HepG2 (cell line): Measurements from ENCODE around the gene CYSLTR2. TPM values are rescaled to one million over a fixed set of nuclear protein-coding genes. Genes with fewer than 3 reads are reported as not detected.

Experiments used
- AKNA ChIP-seq: sonication (generic); formaldehyde crosslinking; IDR thresholded peaks from 2 replicates; pipeline ENCODE4 v1.4.0; 2020; ENCODE audit warnings: missing genetic modification reagents, borderline replicate concordance
- CHCHD3 ChIP-seq: sonication (generic); formaldehyde crosslinking; IDR thresholded peaks from 2 replicates; pipeline ENCODE4 v1.8.0; 2022; ENCODE audit warnings: mild to moderate bottlenecking, missing genetic modification reagents, moderate library complexity
- DNMT3B ChIP-seq: conservative IDR thresholded peaks from 2 replicates; pipeline ENCODE4 v1.6.1; 2016; ENCODE audit warnings: missing biosample characterization, control low read depth
- HOXA5 ChIP-seq: sonication (generic); formaldehyde crosslinking; IDR thresholded peaks from 2 replicates; pipeline ENCODE4 v1.4.0; 2020; ENCODE audit warnings: missing genetic modification reagents
- IRF2 ChIP-seq: IDR thresholded peaks from 2 replicates; pipeline ENCODE4 v1.6.1; 2018; ENCODE audit warnings: missing genetic modification reagents, missing compliant biosample characterization
- REPIN1 ChIP-seq: sonication (generic); formaldehyde crosslinking; IDR thresholded peaks from 2 replicates; pipeline ENCODE4 v1.8.0; 2022; ENCODE audit warnings: missing genetic modification reagents, low read depth, mild to moderate bottlenecking, borderline replicate concordance
- REST ChIP-seq, 2 experiments: IDR thresholded peaks; 2 replicates each; pipeline ENCODE4 v1.6.1; 2011 to 2012; ENCODE audit warnings: low read length in 2 of 2, borderline replicate concordance in 1 of 2, low read depth in 1 of 2, mild to moderate bottlenecking in 1 of 2, moderate library complexity in 1 of 2
- SRSF4 ChIP-seq: fragments of 200-400 bp; formaldehyde crosslinking; IDR thresholded peaks from one replicate; pipeline ENCODE4 v1.6.1; 2018; ENCODE audit warnings: mild to moderate bottlenecking, low read depth, low read length, moderate library complexity; ENCODE audit not compliant: poor library complexity, severe bottlenecking
- SRY ChIP-seq: sonication (generic); formaldehyde crosslinking; IDR thresholded peaks from 2 replicates; pipeline ENCODE4 v1.8.0; 2022; ENCODE audit warnings: mild to moderate bottlenecking, missing genetic modification reagents
- ZBTB4 ChIP-seq: sonication (generic); formaldehyde crosslinking; IDR thresholded peaks from 2 replicates; pipeline ENCODE4 v1.4.0; 2020; ENCODE audit warnings: missing genetic modification reagents, mild to moderate bottlenecking, borderline replicate concordance
- ZFP41 ChIP-seq: sonication (generic); formaldehyde crosslinking; IDR thresholded peaks from 2 replicates; pipeline ENCODE4 v1.4.0; 2020; ENCODE audit warnings: mild to moderate bottlenecking, missing genetic modification reagents, borderline replicate concordance
- ZNF207 ChIP-seq: fragments of 450-650 bp; IDR thresholded peaks from 2 replicates; pipeline ENCODE4 v1.6.1; 2016; ENCODE audit warnings: antibody characterized with exemption, borderline replicate concordance
- ZNF558 ChIP-seq: sonication (generic); formaldehyde crosslinking; IDR thresholded peaks from 2 replicates; pipeline ENCODE4 v1.9.0; 2022; ENCODE audit warnings: mild to moderate bottlenecking, missing genetic modification reagents, borderline replicate concordance
- ZNF574 ChIP-seq: sonication (generic); formaldehyde crosslinking; IDR thresholded peaks from 2 replicates; pipeline ENCODE4 v1.4.0; 2020; ENCODE audit warnings: missing genetic modification reagents
- ZNF891 ChIP-seq: sonication (generic); formaldehyde crosslinking; IDR thresholded peaks from 2 replicates; pipeline ENCODE4 v1.5.0; 2020; ENCODE audit warnings: mild to moderate bottlenecking, missing genetic modification reagents
- polyA plus RNA-seq, 8 experiments: library from polyadenylated mRNA; depleted of rRNA in 3 of 8; stranded (reverse) in 7 of 8; unstranded in 1 of 8; fragments of >200 nt; fragmentation: Illumina TruSeq in 4 of 8; extraction: Trizol in 4 of 8; gene quantifications; 2 replicates each; pipeline versions ENCODE4 v1.2.1 to v1.2.3, GENCODE V29; 2011 to 2016; ENCODE audit warnings: low read depth in 4 of 8, missing spikeins in 1 of 8, mixed read lengths in 1 of 8; ENCODE audit not compliant: insufficient read depth in 1 of 8
- total RNA-seq, 5 experiments: library from RNA; depleted of rRNA; stranded (reverse); fragments of >200 nt; fragmentation: Illumina TruSeq; extraction: Trizol; gene quantifications; 2 replicates each; pipeline ENCODE4 v1.2.3, GENCODE V29; 2016; ENCODE audit warnings: low read depth in 1 of 5

CYSLTR2 gene
- total and polyA plus RNA-seq, 2 of the 13 experiments (the other 11 are each of a cell fraction or from before 2014, with no cell fraction given) = not detected

GRCh38 chr13:48626077-48626449 is 27.7 kb upstream of the CYSLTR2 start (continued):
- no peak for TF ChIP-seq REST (IDR thresholded peaks at IDR 0.05; ENCODE audit: borderline replicate concordance in 1 of 2, low read depth in 1 of 2, low read length in 2 of 2)
- no peak for TF ChIP-seq ZNF207
- no peak for TF ChIP-seq SRY (CRISPR knock-in tag)
- TF ChIP-seq ZNF574 = no peak; the same call in 1 of the 2 replicates
- TF ChIP-seq IRF2 (CRISPR knock-in tag) = peak; percentile 93
- TF ChIP-seq ZFP41 (CRISPR knock-in tag) = no peak
- TF ChIP-seq REPIN1 (CRISPR knock-in tag) = peak; percentile 46; the same call in 1 of the 2 replicates
- no peak for TF ChIP-seq HOXA5 (CRISPR knock-in tag)
- TF ChIP-seq SRSF4 = no peak
- no peak for TF ChIP-seq ZNF558 (CRISPR knock-in tag)
- no peak for TF ChIP-seq CHCHD3 (CRISPR knock-in tag)
- no peak for TF ChIP-seq ZNF891 (CRISPR knock-in tag)
- TF ChIP-seq AKNA (CRISPR knock-in tag) = no peak
- TF ChIP-seq DNMT3B = no peak
- no peak for TF ChIP-seq ZBTB4 (CRISPR knock-in tag)
